ENCODE measurements around the gene IGFBP6.

DNA sequence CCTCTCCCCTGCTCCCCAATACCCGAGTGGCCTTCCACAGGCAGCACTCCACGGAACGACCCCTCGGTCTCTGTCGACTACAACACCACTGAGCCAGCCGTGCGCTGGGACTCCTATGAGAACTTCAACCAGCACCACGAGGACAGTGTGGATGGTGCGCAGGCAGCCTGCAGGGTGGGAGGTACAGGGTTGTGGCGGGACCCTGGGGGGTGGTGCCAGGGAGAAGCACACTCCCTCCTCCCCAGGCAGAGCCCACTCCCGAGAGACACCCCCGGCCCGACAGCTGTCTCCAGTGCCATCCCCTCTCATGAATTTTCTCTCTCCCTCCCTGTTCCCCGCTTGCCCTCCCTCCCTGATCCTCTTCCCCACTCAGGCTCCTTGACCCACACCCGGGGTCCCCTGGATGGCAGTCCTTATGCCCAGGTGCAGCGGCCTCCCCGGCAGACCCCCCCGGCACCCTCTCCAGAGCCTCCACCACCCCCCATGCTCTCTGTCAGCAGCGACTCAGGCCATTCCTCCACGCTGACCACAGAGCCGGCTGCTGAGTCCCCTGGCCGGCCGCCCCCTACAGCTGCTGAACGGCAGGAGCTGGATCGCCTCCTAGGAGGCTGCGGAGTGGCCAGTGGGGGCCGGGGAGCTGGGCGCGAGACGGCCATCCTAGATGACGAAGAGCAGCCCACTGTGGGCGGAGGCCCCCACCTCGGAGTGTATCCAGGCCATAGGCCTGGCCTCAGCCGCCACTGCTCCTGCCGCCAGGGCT, 38.6 kb upstream of the IGFBP6 start:
- TF ChIP-seq, protein P1, sequence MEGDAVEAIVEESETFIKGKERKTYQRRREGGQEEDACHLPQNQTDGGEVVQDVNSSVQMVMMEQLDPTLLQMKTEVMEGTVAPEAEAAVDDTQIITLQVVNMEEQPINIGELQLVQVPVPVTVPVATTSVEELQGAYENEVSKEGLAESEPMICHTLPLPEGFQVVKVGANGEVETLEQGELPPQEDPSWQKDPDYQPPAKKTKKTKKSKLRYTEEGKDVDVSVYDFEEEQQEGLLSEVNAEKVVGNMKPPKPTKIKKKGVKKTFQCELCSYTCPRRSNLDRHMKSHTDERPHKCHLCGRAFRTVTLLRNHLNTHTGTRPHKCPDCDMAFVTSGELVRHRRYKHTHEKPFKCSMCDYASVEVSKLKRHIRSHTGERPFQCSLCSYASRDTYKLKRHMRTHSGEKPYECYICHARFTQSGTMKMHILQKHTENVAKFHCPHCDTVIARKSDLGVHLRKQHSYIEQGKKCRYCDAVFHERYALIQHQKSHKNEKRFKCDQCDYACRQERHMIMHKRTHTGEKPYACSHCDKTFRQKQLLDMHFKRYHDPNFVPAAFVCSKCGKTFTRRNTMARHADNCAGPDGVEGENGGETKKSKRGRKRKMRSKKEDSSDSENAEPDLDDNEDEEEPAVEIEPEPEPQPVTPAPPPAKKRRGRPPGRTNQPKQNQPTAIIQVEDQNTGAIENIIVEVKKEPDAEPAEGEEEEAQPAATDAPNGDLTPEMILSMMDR (IDR thresholded peaks at IDR 0.05; ENCODE audit: low read length): no peak
- no peak for TF ChIP-seq EZH2 (optimal IDR thresholded peaks at IDR 0.05; ENCODE audit: low read depth, low read length)
